HG03175 (cell line): ENCODE results near the gene MFN2.
"Not testable (repeated sequence)": the region's sequence is repeated elsewhere in the genome, so short reads cannot be mapped to it uniquely, and the experiment has no call there.

ENCODE experiments used
- ATAC-seq: cut with Tn5 transposase; IDR thresholded peaks from one replicate; pipeline ENCODE4 v1.9.1; 2021; ENCODE audit warnings: mild to moderate bottlenecking, moderate library complexity; ENCODE audit not compliant: unreplicated experiment

MFN2 gene

GRCh38 chr1:12044187-12044877, 64.1 kb downstream of the MFN2 start:
- not testable (repeated sequence) for ATAC-seq

- no peak for ATAC-seq
These were observed 66.5 kb downstream of the MFN2 start for GRCh38 chr1:12046749-12047119.

GRCh38 chr1:12047120-12047876, 67.1 kb downstream of the MFN2 start:
- peak; percentile 41 for ATAC-seq

- ATAC-seq = no peak
These were observed 68.1 kb downstream of the MFN2 start for GRCh38 chr1:12048372-12048771.

GRCh38 chr1:12049616-12050015, 69.4 kb downstream of the MFN2 start:
- ATAC-seq = no peak

- ATAC-seq = no peak
These were observed 71.1 kb downstream of the MFN2 start for GRCh38 chr1:12051361-12051760.

GRCh38 chr1:12052008-12052573, 71.8 kb downstream of the MFN2 start:
- peak; percentile 78 for ATAC-seq

- no peak for ATAC-seq
These were observed 72.9 kb downstream of the MFN2 start for GRCh38 chr1:12052997-12053686.

- no peak for ATAC-seq
These were observed 73.7 kb downstream of the MFN2 start for GRCh38 chr1:12053752-12054548.

GRCh38 chr1:12055259-12055658, 75.0 kb downstream of the MFN2 start:
- ATAC-seq = no peak

GRCh38 chr1:12056331-12056841, 76.1 kb downstream of the MFN2 start:
- ATAC-seq = no peak

GRCh38 chr1:12057382-12057781, 77.1 kb downstream of the MFN2 start:
- no peak for ATAC-seq

- no peak for ATAC-seq
These were observed 77.9 kb downstream of the MFN2 start for GRCh38 chr1:12057940-12058687.

- no peak for ATAC-seq
These were observed 79.0 kb downstream of the MFN2 start for GRCh38 chr1:12059226-12059625.

GRCh38 chr1:12059722-12060464, 79.6 kb downstream of the MFN2 start:
- ATAC-seq = peak; percentile 43

- no peak for ATAC-seq
These were observed 80.3 kb downstream of the MFN2 start for GRCh38 chr1:12060500-12060899.
